Mammary epithelial cell (primary cell): ENCODE data around the gene ADAMTS17.

Experiments
- CTCF ChIP-seq, 2 donors: IDR thresholded peaks in 1 of 2; conservative IDR thresholded peaks in 1 of 2; 2 replicates each; pipeline ENCODE4 v1.5.1; 2011 to 2012; ENCODE audit warnings: inconsistent platforms in 2 of 2, low read length in 2 of 2, mild to moderate bottlenecking in 2 of 2, control low read depth in 1 of 2, low read depth in 1 of 2; ENCODE audit not compliant: insufficient read depth in 1 of 2; ENCODE audit errors: extremely low read depth in 1 of 2
- EZH2 ChIP-seq: IDR thresholded peaks from 2 replicates; pipeline ENCODE4 v1.6.1; 2012; ENCODE audit warnings: low read length, inconsistent platforms, borderline replicate concordance

GRCh38 chr15:99969261-99969920 is 372.4 kb downstream of the ADAMTS17 start:
- TF ChIP-seq CTCF (conservative IDR thresholded peaks at IDR 0.05 in 1 of 2, IDR thresholded peaks at IDR 0.05 in 1 of 2; ENCODE audit: extremely low read depth in 1 of 2, insufficient read depth in 1 of 2, low read depth in 1 of 2, low read length in 2 of 2): no peak
- no peak for TF ChIP-seq EZH2
